Astrocyte (in vitro differentiated cells and primary cell): ENCODE measurements around the gene HOXD4. TPM values are rescaled to one million over a fixed set of nuclear protein-coding genes. Genes with fewer than 3 reads are reported as not detected.

Experiments
- DNase-seq: peaks from one replicate; pipeline ENCODE4 v3.0.0-alpha.2; 2010; ENCODE audit warnings: low read depth
- FAIRE-seq: peaks from 2 replicates; lab custom pipeline; 2011; peaks lifted over from hg19 to GRCh38; lab: Jason Lieb, UNC
- H2AFZ ChIP-seq: 2 replicates; pipeline ENCODE4 v1.6.0; 2012; ENCODE audit warnings: low read depth, low read length, inconsistent platforms
- H3K27ac ChIP-seq: 2 replicates; pipeline ENCODE4 v1.5.1; 2011; ENCODE audit warnings: low read depth, low read length, inconsistent platforms
- H3K27me3 ChIP-seq: 2 replicates; pipeline ENCODE4 v1.6.0; 2011; ENCODE audit warnings: low read length, inconsistent platforms; ENCODE audit not compliant: insufficient read depth
- H3K36me3 ChIP-seq: 2 replicates; pipeline ENCODE4 v1.5.1; 2011; ENCODE audit warnings: low read length, inconsistent platforms; ENCODE audit not compliant: insufficient read depth
- H3K4me1 ChIP-seq: 2 replicates; pipeline ENCODE4 v1.5.1; 2011; ENCODE audit warnings: low read length, inconsistent platforms; ENCODE audit not compliant: insufficient read depth
- H3K4me2 ChIP-seq: 2 replicates; pipeline ENCODE4 v1.6.0; 2012; ENCODE audit warnings: low read length, inconsistent platforms
- H3K4me3 ChIP-seq: 2 replicates; pipeline ENCODE4 v1.5.1; 2011; ENCODE audit warnings: low read depth, mild to moderate bottlenecking, low read length, inconsistent platforms; ENCODE audit not compliant: insufficient read depth
- H3K79me2 ChIP-seq: 2 replicates; pipeline ENCODE4 v1.6.0; 2012; ENCODE audit warnings: mild to moderate bottlenecking, low read length, inconsistent platforms; ENCODE audit not compliant: insufficient read depth
- H3K9ac ChIP-seq: 2 replicates; pipeline ENCODE4 v1.6.0; 2012; ENCODE audit warnings: mild to moderate bottlenecking, low read length, inconsistent platforms
- H3K9me3 ChIP-seq: 2 replicates; pipeline ENCODE4 v1.5.1; 2012; ENCODE audit warnings: low read depth, mild to moderate bottlenecking, low read length, inconsistent platforms; ENCODE audit not compliant: insufficient read depth
- H4K20me1 ChIP-seq: 2 replicates; pipeline ENCODE4 v1.6.0; 2012; ENCODE audit warnings: low read length, inconsistent platforms; ENCODE audit not compliant: insufficient read depth
- H3K27ac Mint-ChIP-seq: one replicate; pipeline ENCODE4 v1.8.0; 2021; ENCODE audit warnings: mild to moderate bottlenecking, mixed read lengths; ENCODE audit not compliant: unreplicated experiment
- H3K27me3 Mint-ChIP-seq: one replicate; pipeline ENCODE4 v1.8.0; 2021; ENCODE audit warnings: low read depth, mixed read lengths; ENCODE audit not compliant: unreplicated experiment
- H3K36me3 Mint-ChIP-seq: one replicate; pipeline ENCODE4 v1.8.0; 2021; ENCODE audit warnings: low read depth, mixed read lengths; ENCODE audit not compliant: unreplicated experiment
- H3K4me1 Mint-ChIP-seq: one replicate; pipeline ENCODE4 v1.8.0; 2021; ENCODE audit warnings: low read depth, mixed read lengths; ENCODE audit not compliant: unreplicated experiment
- H3K4me3 Mint-ChIP-seq: one replicate; pipeline ENCODE4 v1.8.0; 2021; ENCODE audit warnings: mild to moderate bottlenecking, moderate library complexity, mixed read lengths; ENCODE audit not compliant: unreplicated experiment
- H3K9me3 Mint-ChIP-seq: one replicate; pipeline ENCODE4 v1.8.0; 2021; ENCODE audit warnings: mild to moderate bottlenecking, mixed read lengths; ENCODE audit not compliant: unreplicated experiment
- EZH2 ChIP-seq: IDR thresholded peaks from 2 replicates; pipeline ENCODE4 v1.6.1; 2012; ENCODE audit warnings: mild to moderate bottlenecking, low read length, inconsistent platforms; ENCODE audit not compliant: insufficient read depth
- total RNA-seq: library from RNA; stranded (reverse); gene quantifications from 2 replicates; pipeline ENCODE4 v1.2.1, GENCODE V29; 2021
- TF ChIP-seq, protein P1 (sequence below): IDR thresholded peaks from 2 replicates; pipeline ENCODE4 v1.5.1; 2011; ENCODE audit warnings: low read depth, mild to moderate bottlenecking, inconsistent platforms, low read length, moderate library complexity; ENCODE audit not compliant: insufficient read depth

Gene HOXD4
- total RNA-seq, 1 donor from 2014 or later, result not detected

DNA sequence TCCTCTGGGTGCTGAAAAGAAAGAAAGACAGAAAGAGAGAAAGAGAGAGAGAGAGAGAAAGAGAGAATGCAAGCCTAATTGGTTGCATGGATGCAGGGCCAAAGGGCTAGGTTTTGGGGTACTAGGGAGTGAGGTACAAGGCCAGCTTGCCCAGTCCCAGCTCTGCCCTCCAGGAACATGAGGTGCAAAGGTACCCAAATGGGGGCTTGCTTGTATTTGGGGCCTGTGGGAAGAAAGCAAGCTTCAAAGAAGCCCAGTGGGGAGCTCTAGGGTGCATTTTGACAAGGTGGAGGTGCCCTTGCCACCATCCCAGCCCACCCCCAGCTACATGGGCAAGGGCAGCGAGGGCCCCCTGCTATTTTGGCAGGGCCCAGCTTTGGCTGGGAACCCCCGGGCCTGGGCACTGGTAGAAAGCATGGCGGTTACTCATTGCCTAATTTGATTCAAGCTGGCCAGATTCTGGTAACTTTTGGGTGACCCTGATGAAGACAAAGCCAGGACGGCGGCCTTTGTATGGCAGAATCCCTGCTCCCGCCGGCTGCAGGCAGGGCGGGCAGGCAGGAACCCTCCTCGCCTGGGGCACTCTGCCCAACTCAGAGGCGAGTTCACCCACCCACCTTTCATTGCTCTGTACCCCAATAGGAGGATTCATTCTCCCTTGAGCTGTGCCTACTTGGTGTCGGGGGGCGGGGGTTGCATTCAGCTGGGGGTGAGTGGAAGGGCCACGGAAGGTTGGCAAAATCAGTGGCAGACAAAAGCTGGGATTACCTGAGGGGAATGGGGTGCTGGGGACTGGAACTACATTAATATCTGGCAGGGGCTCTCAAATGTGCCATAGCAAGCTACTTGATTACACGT is 537 bp upstream of the HOXD4 start:
- peak overlapping the region; percentile 81 for H3K4me2 ChIP-seq
- H3K4me1 Mint-ChIP-seq, result no peaks in the 10 kb centered on the region
- no peak overlapping the region for H2AFZ ChIP-seq
- peaks cover 91% of the 10 kb centered on the region for H3K27me3 Mint-ChIP-seq
- no peak overlapping the region for H3K27ac ChIP-seq
- peaks cover 2% of the 10 kb centered on the region for H3K9me3 ChIP-seq
- H3K4me3 Mint-ChIP-seq, result no peak overlapping the region
- no peaks in the 10 kb centered on the region for H3K79me2 ChIP-seq
- no peak overlapping the region for H3K9ac ChIP-seq
- H3K36me3 ChIP-seq, result no peaks in the 10 kb centered on the region
- H3K9me3 Mint-ChIP-seq, result peaks cover 36% of the 10 kb centered on the region
- H3K36me3 Mint-ChIP-seq, result peaks cover 2% of the 10 kb centered on the region
- H3K4me3 ChIP-seq, result peak overlapping the region; percentile 55
- DNase-seq, result no peak
- no peaks in the 10 kb centered on the region for H3K4me1 ChIP-seq
- peaks cover 85% of the 10 kb centered on the region for H3K27me3 ChIP-seq
- TF ChIP-seq, protein P1, sequence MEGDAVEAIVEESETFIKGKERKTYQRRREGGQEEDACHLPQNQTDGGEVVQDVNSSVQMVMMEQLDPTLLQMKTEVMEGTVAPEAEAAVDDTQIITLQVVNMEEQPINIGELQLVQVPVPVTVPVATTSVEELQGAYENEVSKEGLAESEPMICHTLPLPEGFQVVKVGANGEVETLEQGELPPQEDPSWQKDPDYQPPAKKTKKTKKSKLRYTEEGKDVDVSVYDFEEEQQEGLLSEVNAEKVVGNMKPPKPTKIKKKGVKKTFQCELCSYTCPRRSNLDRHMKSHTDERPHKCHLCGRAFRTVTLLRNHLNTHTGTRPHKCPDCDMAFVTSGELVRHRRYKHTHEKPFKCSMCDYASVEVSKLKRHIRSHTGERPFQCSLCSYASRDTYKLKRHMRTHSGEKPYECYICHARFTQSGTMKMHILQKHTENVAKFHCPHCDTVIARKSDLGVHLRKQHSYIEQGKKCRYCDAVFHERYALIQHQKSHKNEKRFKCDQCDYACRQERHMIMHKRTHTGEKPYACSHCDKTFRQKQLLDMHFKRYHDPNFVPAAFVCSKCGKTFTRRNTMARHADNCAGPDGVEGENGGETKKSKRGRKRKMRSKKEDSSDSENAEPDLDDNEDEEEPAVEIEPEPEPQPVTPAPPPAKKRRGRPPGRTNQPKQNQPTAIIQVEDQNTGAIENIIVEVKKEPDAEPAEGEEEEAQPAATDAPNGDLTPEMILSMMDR, result no peak
- TF ChIP-seq EZH2, result no peak
- H3K27ac Mint-ChIP-seq, result no peak overlapping the region
- FAIRE-seq, result no peak
- H4K20me1 ChIP-seq, result no peaks in the 10 kb centered on the region

DNA sequence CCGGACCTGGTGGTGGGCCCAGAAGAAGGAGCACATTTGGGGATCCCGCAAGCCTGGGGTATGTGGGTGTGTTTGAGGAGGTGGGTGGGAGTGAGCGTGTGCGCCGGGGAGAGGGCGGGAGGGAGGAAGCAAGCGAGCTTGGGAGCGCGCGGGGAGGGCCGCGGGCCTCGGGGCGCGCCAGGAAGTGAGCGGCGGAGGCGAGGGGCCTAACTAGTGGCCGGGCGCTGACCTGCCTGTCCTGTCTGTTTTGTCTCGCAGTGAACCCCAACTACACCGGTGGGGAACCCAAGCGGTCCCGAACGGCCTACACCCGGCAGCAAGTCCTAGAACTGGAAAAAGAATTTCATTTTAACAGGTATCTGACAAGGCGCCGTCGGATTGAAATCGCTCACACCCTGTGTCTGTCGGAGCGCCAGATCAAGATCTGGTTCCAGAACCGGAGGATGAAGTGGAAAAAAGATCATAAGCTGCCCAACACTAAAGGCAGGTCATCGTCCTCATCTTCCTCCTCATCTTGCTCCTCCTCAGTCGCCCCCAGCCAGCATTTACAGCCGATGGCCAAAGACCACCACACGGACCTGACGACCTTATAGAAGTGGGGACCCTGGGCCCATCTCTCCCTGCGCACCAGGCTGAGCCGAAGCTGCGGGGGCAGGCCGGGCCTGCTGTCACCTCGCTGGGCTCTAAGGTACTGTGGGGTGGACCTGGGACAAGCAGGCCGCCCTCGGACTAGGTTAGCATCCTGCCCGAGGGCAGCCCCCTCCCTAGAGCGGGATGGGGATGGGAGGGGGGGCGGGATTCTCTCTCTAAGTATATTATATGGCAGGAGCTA is 1.2 kb downstream of the HOXD4 start:
- H3K79me2 ChIP-seq, result no peaks in the 10 kb centered on the region
- Mint-ChIP-seq H3K4me3 (no peak overlapping the region), H3K27me3 (peaks cover 87% of the 10 kb centered on the region), H3K9me3 (peaks cover 30% of the 10 kb centered on the region), H3K27ac (no peak overlapping the region), H3K4me1 (no peaks in the 10 kb centered on the region), H3K36me3 (peaks cover 2% of the 10 kb centered on the region)
- FAIRE-seq (no peak), DNase-seq (no peak)
- H3K9ac ChIP-seq, result peak overlapping the region; percentile 81
- H3K4me2 ChIP-seq, result peak overlapping the region; percentile 81
- H2AFZ ChIP-seq, result no peak overlapping the region
- H3K4me1 ChIP-seq, result no peaks in the 10 kb centered on the region
- no peaks in the 10 kb centered on the region for H3K36me3 ChIP-seq
- H3K9me3 ChIP-seq, result peaks cover 2% of the 10 kb centered on the region
- peaks cover 85% of the 10 kb centered on the region for H3K27me3 ChIP-seq
- H3K4me3 ChIP-seq, result peak overlapping the region; percentile 57
- H3K27ac ChIP-seq, result peak overlapping the region; percentile 47
- no peaks in the 10 kb centered on the region for H4K20me1 ChIP-seq
- TF ChIP-seq EZH2, result peak; percentile 50
- TF ChIP-seq, protein P1, result no peak
